Hepatic stellate cell (primary cell): Measurements from ENCODE around the gene ADPRHL1.
"Not testable (repeated sequence)": the region's sequence is repeated elsewhere in the genome, so short reads cannot be mapped to it uniquely, and the experiment has no call there.

Source experiments
- DNase-seq: peaks from one replicate; pipeline ENCODE4 v3.0.0; 2011; ENCODE audit warnings: low spot score

ADPRHL1 gene

GRCh38 chr13:113369189-113369588 lies 84.1 kb downstream of the ADPRHL1 start:
- no peak for DNase-seq

GRCh38 chr13:113368353-113368752 lies 84.9 kb downstream of the ADPRHL1 start:
- DNase-seq, result not testable (repeated sequence)

- no peak for DNase-seq
Measured at GRCh38 chr13:113367771-113368170, 85.5 kb downstream of the ADPRHL1 start.

- no peak for DNase-seq
Measured at GRCh38 chr13:113367020-113367560, 86.2 kb downstream of the ADPRHL1 start.

GRCh38 chr13:113365971-113366588 lies 87.2 kb downstream of the ADPRHL1 start:
- DNase-seq, result no peak

GRCh38 chr13:113365583-113365970 lies 87.7 kb downstream of the ADPRHL1 start:
- no peak for DNase-seq

- no peak for DNase-seq
Measured at GRCh38 chr13:113364901-113365582, 88.2 kb downstream of the ADPRHL1 start.

GRCh38 chr13:113364311-113364889 lies 88.9 kb downstream of the ADPRHL1 start:
- DNase-seq, result no peak

GRCh38 chr13:113361406-113361805 lies 91.9 kb downstream of the ADPRHL1 start:
- DNase-seq, result no peak

- no peak for DNase-seq
Measured at GRCh38 chr13:113360446-113360845, 92.8 kb downstream of the ADPRHL1 start.

GRCh38 chr13:113359571-113359970 lies 93.7 kb downstream of the ADPRHL1 start:
- DNase-seq, result no peak

- no peak for DNase-seq
Measured at GRCh38 chr13:113358653-113359190, 94.6 kb downstream of the ADPRHL1 start.

- peak; percentile 64 for DNase-seq
Measured at GRCh38 chr13:113357529-113357928, 95.8 kb downstream of the ADPRHL1 start.

- DNase-seq, result no peak
Measured at GRCh38 chr13:113356596-113356995, 96.7 kb downstream of the ADPRHL1 start.

GRCh38 chr13:113355621-113356020 lies 97.7 kb downstream of the ADPRHL1 start:
- DNase-seq, result no peak

GRCh38 chr13:113354831-113355610 lies 98.3 kb downstream of the ADPRHL1 start:
- DNase-seq, result no peak

GRCh38 chr13:113353254-113353653 lies 100.0 kb downstream of the ADPRHL1 start:
- DNase-seq, result no peak

- no peak for DNase-seq
Measured at GRCh38 chr13:113351514-113352026, 101.7 kb downstream of the ADPRHL1 start.

- no peak for DNase-seq
Measured at GRCh38 chr13:113350938-113351335, 102.4 kb downstream of the ADPRHL1 start.

GRCh38 chr13:113350065-113350937 lies 103.0 kb downstream of the ADPRHL1 start:
- no peak for DNase-seq
